Sigmoid colon (tissue), 7 donors: Measurements from ENCODE around the gene CCDC81. TPM values are rescaled to one million over a fixed set of nuclear protein-coding genes. Genes with fewer than 3 reads are reported as not detected.

ENCODE experiments used
- DNase-seq: peaks from one replicate; pipeline ENCODE4 v3.0.0-alpha.2; 2019
- H3K27ac ChIP-seq, 4 donors: fragments of 200-600 bp; sonication (generic); one replicate each; pipeline ENCODE4 v1.5.1; 2016 to 2019; ENCODE audit warnings: mild to moderate bottlenecking in 1 of 4
- H3K27me3 ChIP-seq, 3 donors: fragments of 200-600 bp; sonication (generic); one replicate each; pipeline ENCODE4 v1.5.1; 2019; ENCODE audit warnings: mild to moderate bottlenecking in 1 of 3
- H3K36me3 ChIP-seq, 4 donors: fragments of 200-600 bp; sonication (generic); one replicate each; pipeline ENCODE4 v1.5.1; 2016 to 2019
- H3K4me1 ChIP-seq, 4 donors: fragments of 200-600 bp; sonication (generic); one replicate each; pipeline ENCODE4 v1.5.1; 2017 to 2019
- H3K4me3 ChIP-seq, 4 donors: fragments of 200-600 bp; sonication (generic); one replicate each; pipeline ENCODE4 v1.5.1; 2017 to 2019; ENCODE audit warnings: mild to moderate bottlenecking in 2 of 4, moderate library complexity in 1 of 4
- H3K9me3 ChIP-seq, 4 donors: fragments of 200-600 bp in 3 of 4; sonication (generic) in 3 of 4; one replicate each; pipeline versions ENCODE4 v1.5.1 to v1.6.1; 2013 to 2019
- CTCF ChIP-seq, 4 experiments: fragments of 450-650 bp in 3 of 4; fragments of 200-600 bp in 1 of 4; IDR thresholded peaks; one replicate each; pipeline ENCODE4 v1.5.1; 2016 to 2019; ENCODE audit warnings: antibody characterized with exemption in 4 of 4, mild to moderate bottlenecking in 3 of 4, moderate library complexity in 2 of 4
- EP300 ChIP-seq, 4 donors: sonication (generic); formaldehyde crosslinking; IDR thresholded peaks; one replicate each; pipeline ENCODE4 v1.6.1; 2017; ENCODE audit warnings: antibody characterized with exemption in 4 of 4
- POLR2A ChIP-seq, 2 donors: fragments of 450-650 bp; IDR thresholded peaks; one replicate each; pipeline ENCODE4 v1.6.1; 2016; ENCODE audit warnings: antibody characterized with exemption in 2 of 2, mild to moderate bottlenecking in 2 of 2, moderate library complexity in 2 of 2
- POLR2AphosphoS5 ChIP-seq, 4 donors: sonication (generic); formaldehyde crosslinking; IDR thresholded peaks; one replicate each; pipeline ENCODE4 v1.6.1; 2017; ENCODE audit warnings: antibody characterized with exemption in 4 of 4
- WGBS, 2 donors: extraction: QIAGEN DNeasy Blood & Tissue Kit; methylation state at CpG; one replicate each; pipeline ENCODE4 v1.1.7; 2013; 5-methylcytosine and 5-hydroxymethylcytosine counted together
- intact Hi-C: fragments of 100-400 bp; cut with DNase I; formaldehyde crosslinking; loops from one replicate; pipeline ENCODE4 v1.15.1; 2023
- polyA plus RNA-seq, 3 donors: library from polyadenylated mRNA; stranded (reverse); fragments of 200-250 nt; gene quantifications; one replicate each; pipeline ENCODE4 v1.2.3, GENCODE V29; 2013
- total RNA-seq, 4 donors: library from RNA; depleted of rRNA; stranded (reverse); fragments of >200 nt; gene quantifications; one replicate each; pipeline ENCODE4 v1.1.0, GENCODE V29; 2016
- donor health status: healthy with polysubstance abuse.
- donor health status: Bipolar disorder and iron deficiency.
- donor health status: healthy.

CCDC81 gene
- total and polyA plus RNA-seq, 7 donors, result 0.22 to 1.8 (median 0.55) TPM; not detected in 2

GRCh38 chr11:86390487-86390886 is 15.8 kb downstream of the CCDC81 start:
- TF ChIP-seq POLR2A (IDR thresholded peaks at IDR 0.05), result no peak
- TF ChIP-seq POLR2AphosphoS5 (IDR thresholded peaks at IDR 0.05), result no peak
- no peak for TF ChIP-seq CTCF (IDR thresholded peaks at IDR 0.05)
- TF ChIP-seq EP300 (IDR thresholded peaks at IDR 0.05), result no peak
- WGBS, 2 donors, result 91 to 93% methylated on average over 3 of the region's 3 CpGs
- DNase-seq, result no peak
- no peaks in the 10 kb centered on the region for H3K36me3 ChIP-seq
- no peaks in the 10 kb centered on the region for H3K9me3 ChIP-seq
- H3K27me3 ChIP-seq, result no peaks in the 10 kb centered on the region
- no peak overlapping the region for H3K4me3 ChIP-seq
- peaks cover 0 to 12% (median 3%) of the 10 kb centered on the region in 4 donors for H3K4me1 ChIP-seq
- no peak overlapping the region for H3K27ac ChIP-seq
- intact Hi-C loops, result no loop called here

GRCh38 chr11:86395061-86395551 is 20.4 kb downstream of the CCDC81 start:
- Histone ChIP-seq H3K9me3 (no peaks in the 10 kb centered on the region), H3K4me3 (no peak overlapping the region), H3K27me3 (no peaks in the 10 kb centered on the region), H3K27ac (peak overlapping the region in 2 of 4 donors; percentile 37 to 42), H3K4me1 (peaks cover 0 to 13% (median 3%) of the 10 kb centered on the region in 4 donors), H3K36me3 (no peaks in the 10 kb centered on the region)
- intact Hi-C loops, result no loop called here
- 68 to 74% methylated on average over 6 of the region's 6 CpGs for WGBS, 2 donors
- no peak for DNase-seq
- TF ChIP-seq POLR2A (IDR thresholded peaks at IDR 0.05), result no peak
- no peak for TF ChIP-seq POLR2AphosphoS5 (IDR thresholded peaks at IDR 0.05)
- TF ChIP-seq CTCF (IDR thresholded peaks at IDR 0.05), result no peak
- no peak for TF ChIP-seq EP300 (IDR thresholded peaks at IDR 0.05)

- WGBS, 2 donors, result 95 to 96% methylated on average over 2 of the region's 2 CpGs
- intact Hi-C loops, result no loop called here
- no peak overlapping the region for H3K4me3 ChIP-seq
- DNase-seq, result no peak
- peaks cover 0 to 13% (median 3%) of the 10 kb centered on the region in 4 donors for H3K4me1 ChIP-seq
- no peaks in the 10 kb centered on the region for H3K9me3 ChIP-seq
- TF ChIP-seq EP300 (IDR thresholded peaks at IDR 0.05) (no peak), CTCF (IDR thresholded peaks at IDR 0.05) (no peak), POLR2AphosphoS5 (IDR thresholded peaks at IDR 0.05) (no peak), POLR2A (IDR thresholded peaks at IDR 0.05) (no peak)
- no peak overlapping the region for H3K27ac ChIP-seq
- no peaks in the 10 kb centered on the region for H3K27me3 ChIP-seq
- H3K36me3 ChIP-seq, result no peaks in the 10 kb centered on the region
Observed at GRCh38 chr11:86396396-86396795, 21.7 kb downstream of the CCDC81 start.

- intact Hi-C loops, result no loop called here
- TF ChIP-seq POLR2A (IDR thresholded peaks at IDR 0.05) (no peak), EP300 (IDR thresholded peaks at IDR 0.05) (no peak), CTCF (IDR thresholded peaks at IDR 0.05) (no peak), POLR2AphosphoS5 (IDR thresholded peaks at IDR 0.05) (no peak)
- no peak overlapping the region for H3K27ac ChIP-seq
- no peaks in the 10 kb centered on the region for H3K27me3 ChIP-seq
- H3K4me3 ChIP-seq, result no peak overlapping the region
- DNase-seq, result no peak
- no peaks in the 10 kb centered on the region for H3K9me3 ChIP-seq
- H3K4me1 ChIP-seq, result peaks cover 0 to 13% (median 3%) of the 10 kb centered on the region in 4 donors
- no peaks in the 10 kb centered on the region for H3K36me3 ChIP-seq
Observed at GRCh38 chr11:86397351-86397750, 22.7 kb downstream of the CCDC81 start.

GRCh38 chr11:86398106-86398505 is 23.4 kb downstream of the CCDC81 start:
- Histone ChIP-seq H3K9me3 (no peaks in the 10 kb centered on the region), H3K36me3 (no peaks in the 10 kb centered on the region), H3K4me1 (peaks cover 0 to 13% (median 3%) of the 10 kb centered on the region in 4 donors), H3K27ac (no peak overlapping the region), H3K27me3 (no peaks in the 10 kb centered on the region), H3K4me3 (no peak overlapping the region)
- TF ChIP-seq EP300 (IDR thresholded peaks at IDR 0.05) (no peak), POLR2AphosphoS5 (IDR thresholded peaks at IDR 0.05) (no peak), POLR2A (IDR thresholded peaks at IDR 0.05) (no peak), CTCF (IDR thresholded peaks at IDR 0.05) (no peak)
- DNase-seq, result no peak
- WGBS, 2 donors, result 91 to 94% methylated on average over 3 of the region's 3 CpGs
- intact Hi-C loops, result no loop called here
